KMS-11 (cell line): ENCODE measurements around the gene DAB1.

ENCODE experiments used
- H2AFZ ChIP-seq: fragments of 200-600 bp; sonication (generic); 2 replicates; pipeline ENCODE4 v1.6.1; 2016; ENCODE audit warnings: antibody characterized with exemption, mixed run types, low read depth
- H3K27ac ChIP-seq: fragments of 200-600 bp; sonication (generic); 2 replicates; pipeline ENCODE4 v1.6.1; 2016; ENCODE audit warnings: mild to moderate bottlenecking, mixed run types
- H3K27me3 ChIP-seq: fragments of 200-600 bp; sonication (generic); 2 replicates; pipeline ENCODE4 v1.6.1; 2017; ENCODE audit warnings: mild to moderate bottlenecking, low read depth, mixed run types, moderate library complexity; ENCODE audit not compliant: insufficient read depth
- H3K36me3 ChIP-seq: fragments of 200-600 bp; sonication (generic); 2 replicates; pipeline ENCODE4 v1.6.1; 2017; ENCODE audit warnings: mild to moderate bottlenecking, mixed run types; ENCODE audit not compliant: insufficient read depth
- H3K4me1 ChIP-seq: fragments of 200-600 bp; sonication (generic); 2 replicates; pipeline ENCODE4 v1.6.1; 2016; ENCODE audit warnings: mild to moderate bottlenecking, low read depth, mixed run types; ENCODE audit not compliant: poor library complexity, severe bottlenecking
- H3K4me2 ChIP-seq: fragments of 200-600 bp; sonication (generic); 2 replicates; pipeline ENCODE4 v1.7.0; 2016; ENCODE audit warnings: mild to moderate bottlenecking, mixed run types
- H3K4me3 ChIP-seq: fragments of 200-600 bp; sonication (generic); IDR thresholded peaks from 2 replicates; pipeline ENCODE4 v1.6.1; 2017; ENCODE audit warnings: low read depth, low read length, mixed read lengths; ENCODE audit not compliant: insufficient read depth
- H3K79me2 ChIP-seq: fragments of 200-600 bp; sonication (generic); 2 replicates; pipeline ENCODE4 v1.6.1; 2016; ENCODE audit warnings: low read depth, mixed run types; ENCODE audit not compliant: insufficient read depth
- H3K9ac ChIP-seq: fragments of 200-600 bp; sonication (generic); 2 replicates; pipeline ENCODE4 v1.6.1; 2016; ENCODE audit warnings: mild to moderate bottlenecking, mixed run types
- H4K20me1 ChIP-seq: fragments of 200-600 bp; sonication (generic); 2 replicates; pipeline ENCODE4 v1.6.1; 2016; ENCODE audit warnings: mild to moderate bottlenecking, mixed run types; ENCODE audit not compliant: insufficient read depth
- TF ChIP-seq, protein P1 (sequence below): fragments of 200-600 bp; sonication (generic); conservative IDR thresholded peaks from 2 replicates; pipeline ENCODE4 v1.6.1; 2017; ENCODE audit warnings: low read depth, mild to moderate bottlenecking, antibody characterized with exemption, low read length, moderate library complexity, mixed read lengths

The DAB1 gene

DNA sequence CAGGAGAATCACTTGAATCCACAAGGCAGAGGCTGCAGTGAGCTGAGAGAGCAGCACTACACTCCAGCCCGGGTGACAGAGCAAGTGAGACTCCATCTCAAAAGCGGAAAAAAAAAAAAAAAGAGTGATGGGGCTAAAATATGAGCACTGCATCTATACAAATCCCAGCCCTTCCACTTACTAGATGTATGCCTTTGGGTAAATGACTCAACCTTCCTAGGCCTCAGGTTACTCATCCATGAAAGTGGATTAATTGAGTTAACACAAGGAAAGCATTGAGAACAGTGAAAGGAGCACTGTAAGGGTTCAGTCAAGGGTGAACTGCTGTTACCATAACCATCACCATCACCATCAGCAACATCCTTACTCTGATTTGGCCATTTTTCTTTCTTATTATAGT, 231.6 kb downstream of the DAB1 start:
- H3K79me2 ChIP-seq: no peaks in the 10 kb centered on the region
- no peaks in the 10 kb centered on the region for H4K20me1 ChIP-seq
- no peak overlapping the region for H3K4me3 ChIP-seq
- H3K9ac ChIP-seq: no peak overlapping the region
- H3K4me1 ChIP-seq: no peaks in the 10 kb centered on the region
- H3K36me3 ChIP-seq: no peaks in the 10 kb centered on the region
- H3K4me2 ChIP-seq: no peak overlapping the region
- TF ChIP-seq, protein P1, sequence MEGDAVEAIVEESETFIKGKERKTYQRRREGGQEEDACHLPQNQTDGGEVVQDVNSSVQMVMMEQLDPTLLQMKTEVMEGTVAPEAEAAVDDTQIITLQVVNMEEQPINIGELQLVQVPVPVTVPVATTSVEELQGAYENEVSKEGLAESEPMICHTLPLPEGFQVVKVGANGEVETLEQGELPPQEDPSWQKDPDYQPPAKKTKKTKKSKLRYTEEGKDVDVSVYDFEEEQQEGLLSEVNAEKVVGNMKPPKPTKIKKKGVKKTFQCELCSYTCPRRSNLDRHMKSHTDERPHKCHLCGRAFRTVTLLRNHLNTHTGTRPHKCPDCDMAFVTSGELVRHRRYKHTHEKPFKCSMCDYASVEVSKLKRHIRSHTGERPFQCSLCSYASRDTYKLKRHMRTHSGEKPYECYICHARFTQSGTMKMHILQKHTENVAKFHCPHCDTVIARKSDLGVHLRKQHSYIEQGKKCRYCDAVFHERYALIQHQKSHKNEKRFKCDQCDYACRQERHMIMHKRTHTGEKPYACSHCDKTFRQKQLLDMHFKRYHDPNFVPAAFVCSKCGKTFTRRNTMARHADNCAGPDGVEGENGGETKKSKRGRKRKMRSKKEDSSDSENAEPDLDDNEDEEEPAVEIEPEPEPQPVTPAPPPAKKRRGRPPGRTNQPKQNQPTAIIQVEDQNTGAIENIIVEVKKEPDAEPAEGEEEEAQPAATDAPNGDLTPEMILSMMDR: no peak
- H3K27me3 ChIP-seq: no peaks in the 10 kb centered on the region
- H2AFZ ChIP-seq: no peak overlapping the region
- no peak overlapping the region for H3K27ac ChIP-seq

DNA sequence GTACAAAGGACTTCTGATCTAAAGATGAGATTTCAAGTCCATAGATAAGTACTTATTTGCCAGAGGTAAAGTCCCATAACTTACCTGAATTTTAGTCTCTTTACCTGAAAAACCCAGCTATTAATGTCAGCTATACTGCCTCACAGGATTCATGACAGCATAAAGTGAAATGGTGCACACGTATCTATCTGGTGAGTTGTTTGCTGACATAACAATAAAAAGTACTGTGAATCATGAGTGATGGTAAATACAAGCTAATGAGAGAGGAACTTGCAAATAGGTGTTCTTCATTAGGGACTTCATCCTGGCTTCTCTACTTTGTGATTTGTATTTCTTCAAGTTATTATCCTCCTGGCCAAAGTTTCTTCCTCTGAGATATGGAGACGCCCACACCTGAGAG, 233.0 kb downstream of the DAB1 start:
- Histone ChIP-seq H3K27ac (no peak overlapping the region), H4K20me1 (no peaks in the 10 kb centered on the region), H3K27me3 (no peaks in the 10 kb centered on the region), H3K79me2 (no peaks in the 10 kb centered on the region), H3K36me3 (no peaks in the 10 kb centered on the region), H3K4me1 (no peaks in the 10 kb centered on the region), H3K9ac (no peak overlapping the region), H3K4me3 (no peak overlapping the region), H3K4me2 (no peak overlapping the region), H2AFZ (no peak overlapping the region)
- TF ChIP-seq, protein P1: no peak

DNA sequence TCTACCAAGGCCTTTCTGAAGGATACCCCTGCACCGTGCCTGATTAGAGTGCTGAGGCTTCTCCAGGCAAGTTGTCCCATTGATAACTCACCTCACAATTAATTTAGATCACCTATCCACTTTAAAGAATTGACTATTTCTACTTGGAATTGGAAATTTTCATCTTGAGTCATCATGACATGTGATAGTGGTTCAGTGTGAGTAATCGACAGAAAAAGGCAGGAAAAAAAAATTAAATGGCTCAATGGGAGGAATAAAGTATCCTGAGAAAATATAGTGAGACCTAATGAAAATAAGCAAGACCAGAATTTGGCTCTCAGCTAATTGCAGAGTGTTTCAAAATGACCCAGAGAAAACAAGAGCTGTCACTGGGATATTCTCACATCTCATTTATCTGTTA, 235.7 kb downstream of the DAB1 start:
- TF ChIP-seq, protein P1: no peak
- no peak overlapping the region for H2AFZ ChIP-seq
- H4K20me1 ChIP-seq: no peaks in the 10 kb centered on the region
- no peaks in the 10 kb centered on the region for H3K79me2 ChIP-seq
- no peaks in the 10 kb centered on the region for H3K36me3 ChIP-seq
- no peak overlapping the region for H3K4me2 ChIP-seq
- H3K9ac ChIP-seq: no peak overlapping the region
- no peaks in the 10 kb centered on the region for H3K4me1 ChIP-seq
- H3K27ac ChIP-seq: no peak overlapping the region
- no peak overlapping the region for H3K4me3 ChIP-seq
- no peaks in the 10 kb centered on the region for H3K27me3 ChIP-seq

DNA sequence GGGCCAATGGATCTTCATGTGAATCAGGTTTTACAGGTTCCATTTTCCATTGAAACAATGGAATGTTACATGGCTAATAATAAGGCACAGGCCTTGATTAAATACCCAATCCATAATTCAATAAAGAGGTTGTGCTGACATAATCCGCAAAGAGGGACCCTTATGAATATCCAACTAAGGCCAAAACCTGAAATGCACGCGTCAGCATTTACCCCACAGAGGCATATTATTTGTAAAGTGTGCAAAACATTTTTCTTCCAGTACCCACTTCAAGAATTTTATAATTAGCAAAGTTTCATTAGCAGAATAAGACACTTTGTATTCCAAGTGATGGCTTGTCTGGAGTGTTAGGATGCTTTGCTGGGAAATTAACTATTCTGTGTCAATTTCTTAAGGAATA, 237.4 kb downstream of the DAB1 start:
- no peak overlapping the region for H3K9ac ChIP-seq
- no peak overlapping the region for H2AFZ ChIP-seq
- H3K4me3 ChIP-seq: no peak overlapping the region
- no peaks in the 10 kb centered on the region for H3K4me1 ChIP-seq
- no peaks in the 10 kb centered on the region for H3K27me3 ChIP-seq
- no peak overlapping the region for H3K4me2 ChIP-seq
- no peaks in the 10 kb centered on the region for H3K36me3 ChIP-seq
- H3K79me2 ChIP-seq: no peaks in the 10 kb centered on the region
- no peaks in the 10 kb centered on the region for H4K20me1 ChIP-seq
- TF ChIP-seq, protein P1: no peak
- H3K27ac ChIP-seq: no peak overlapping the region

DNA sequence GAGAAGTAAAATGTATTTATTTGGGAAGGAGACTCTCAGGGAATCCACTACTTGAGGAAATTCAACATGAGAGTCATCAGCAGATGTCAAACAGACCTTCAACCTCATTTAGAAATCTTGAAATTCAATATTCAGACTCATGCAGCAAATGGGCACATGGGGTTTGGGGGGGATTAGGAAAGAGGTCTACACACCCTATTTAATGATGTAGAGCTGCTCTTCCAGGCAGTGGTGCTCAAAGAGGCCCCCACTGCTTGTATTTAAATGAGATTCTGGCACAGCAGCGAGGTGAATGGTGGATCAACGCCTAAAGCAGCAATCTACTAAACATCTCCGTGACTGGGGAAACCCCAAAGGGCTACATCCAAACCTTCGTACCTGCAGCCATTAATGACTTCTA, 244.9 kb downstream of the DAB1 start:
- Histone ChIP-seq H3K79me2 (no peaks in the 10 kb centered on the region), H3K4me3 (no peak overlapping the region), H3K4me2 (no peak overlapping the region), H3K36me3 (no peaks in the 10 kb centered on the region), H2AFZ (no peak overlapping the region), H4K20me1 (no peaks in the 10 kb centered on the region), H3K27ac (no peak overlapping the region), H3K27me3 (no peaks in the 10 kb centered on the region), H3K9ac (no peak overlapping the region), H3K4me1 (no peaks in the 10 kb centered on the region)
- TF ChIP-seq, protein P1: no peak
